Measurements from ENCODE around the gene HNRNPF.
A peak's percentile ranks its signal among the peaks of the same experiment; 100 is the strongest.

The HNRNPF gene

GRCh38 chr10:43390759-43391158 is 18.2 kb downstream of the HNRNPF start:
- no peak for TF ChIP-seq JUND (IDR thresholded peaks at IDR 0.05; ENCODE audit: low read depth)
- DNase-seq (ENCODE audit: low read depth in 1 of 2, low spot score in 1 of 2), result peak in 1 of 2 experiments; percentile 81
- in situ Hi-C loops (cut with HindIII; ENCODE audit: low pct_unique_long_range_greater_than_20kb, low sequenced_read_pairs), result no loop called here

- in situ Hi-C loops (cut with HindIII; ENCODE audit: low pct_unique_long_range_greater_than_20kb, low sequenced_read_pairs), result no loop called here
- no peak for DNase-seq (ENCODE audit: low read depth in 1 of 2, low spot score in 1 of 2)
- TF ChIP-seq JUND (IDR thresholded peaks at IDR 0.05; ENCODE audit: low read depth), result no peak
These were observed 18.7 kb downstream of the HNRNPF start for GRCh38 chr10:43390333-43390732.

GRCh38 chr10:43389867-43390266 is 19.1 kb downstream of the HNRNPF start:
- in situ Hi-C loops (cut with HindIII; ENCODE audit: low pct_unique_long_range_greater_than_20kb, low sequenced_read_pairs), result no loop called here
- no peak for TF ChIP-seq JUND (IDR thresholded peaks at IDR 0.05; ENCODE audit: low read depth)
- no peak for DNase-seq (ENCODE audit: low read depth in 1 of 2, low spot score in 1 of 2)

DNA sequence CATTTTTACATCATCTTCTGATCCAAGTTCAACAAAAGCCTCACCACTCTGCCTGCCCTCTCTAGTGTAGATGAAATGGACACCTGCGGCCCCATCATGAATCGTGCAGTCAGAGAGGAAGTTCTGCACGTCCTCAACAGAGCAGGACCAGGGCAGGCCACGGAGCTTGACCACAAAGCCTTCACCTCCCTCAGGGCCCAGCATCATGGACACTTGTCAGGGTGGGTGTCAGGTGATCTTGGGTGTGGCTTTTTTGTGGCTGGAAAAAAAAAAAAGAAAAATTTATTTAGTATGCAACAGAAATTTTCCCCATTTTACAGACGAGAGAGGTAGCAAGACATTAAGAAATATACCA is 21.3 kb downstream of the HNRNPF start:
- no peak for DNase-seq (ENCODE audit: low read depth in 1 of 2, low spot score in 1 of 2)
- in situ Hi-C loops (cut with HindIII; ENCODE audit: low pct_unique_long_range_greater_than_20kb, low sequenced_read_pairs), result no loop called here
- no peak for TF ChIP-seq JUND (IDR thresholded peaks at IDR 0.05; ENCODE audit: low read depth)

DNA sequence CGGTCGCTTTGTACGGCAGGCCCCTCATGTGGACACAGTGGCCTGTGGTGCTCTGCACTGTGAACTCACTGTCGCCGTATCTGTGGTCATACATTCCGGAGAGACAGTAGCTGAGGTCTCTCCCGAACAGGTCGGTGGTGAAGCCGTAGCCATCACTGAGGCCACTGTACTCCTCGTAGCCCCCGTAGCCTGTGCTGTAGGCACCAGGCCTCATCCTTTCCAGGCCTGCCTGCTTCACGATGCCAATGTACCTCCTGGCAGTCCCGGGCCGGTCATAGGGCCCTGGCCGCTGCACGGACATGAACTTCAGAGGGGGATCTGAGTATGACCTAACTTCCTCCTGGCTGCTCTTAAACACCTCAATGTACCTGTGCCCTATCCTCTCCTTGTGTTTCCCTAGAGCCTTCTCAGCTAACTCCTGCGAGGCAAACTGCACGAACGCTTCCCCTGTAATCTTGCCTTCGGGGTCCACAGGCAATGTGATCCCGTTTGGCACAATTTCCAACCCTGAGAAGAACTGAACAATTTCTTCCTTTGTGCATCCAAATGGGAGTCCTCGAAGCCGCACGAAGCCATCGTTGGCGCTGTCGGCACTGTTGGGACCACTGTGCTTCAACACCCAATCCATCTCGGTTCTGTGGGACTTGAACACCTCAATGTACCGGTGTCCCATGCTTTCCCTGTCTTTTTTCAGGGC is 21.9 kb downstream of the HNRNPF start:
- TF ChIP-seq JUND (IDR thresholded peaks at IDR 0.05; ENCODE audit: low read depth), result no peak
- no peak for DNase-seq (ENCODE audit: low read depth in 1 of 2, low spot score in 1 of 2)
- in situ Hi-C loops (cut with HindIII; ENCODE audit: low pct_unique_long_range_greater_than_20kb, low sequenced_read_pairs), result no loop called here

DNA sequence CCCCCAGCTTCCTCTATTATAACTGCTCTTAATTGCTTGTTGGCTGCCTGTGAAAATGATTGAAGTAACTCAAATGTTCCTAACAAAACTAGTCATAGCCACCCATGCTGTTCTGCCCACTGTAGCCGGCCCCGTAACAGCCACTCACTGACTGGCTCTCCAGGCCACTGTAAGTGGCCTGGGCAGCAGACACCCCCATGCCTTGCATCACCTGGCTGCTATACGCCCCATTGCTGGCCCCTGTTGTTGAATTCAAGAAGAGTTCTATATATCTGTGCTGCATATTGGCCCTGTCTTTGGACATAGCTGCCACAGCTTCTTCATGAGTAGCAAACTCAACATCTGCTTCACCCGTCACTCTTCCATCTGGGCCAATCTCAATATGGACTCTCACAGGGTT is 22.4 kb downstream of the HNRNPF start:
- in situ Hi-C loops (cut with HindIII; ENCODE audit: low pct_unique_long_range_greater_than_20kb, low sequenced_read_pairs), result no loop called here
- TF ChIP-seq JUND (IDR thresholded peaks at IDR 0.05; ENCODE audit: low read depth), result no peak
- DNase-seq (ENCODE audit: low read depth in 1 of 2, low spot score in 1 of 2), result no peak

GRCh38 chr10:43385412-43386004 is 23.5 kb downstream of the HNRNPF start:
- no peak for TF ChIP-seq JUND (IDR thresholded peaks at IDR 0.05; ENCODE audit: low read depth)
- DNase-seq (ENCODE audit: low read depth in 1 of 2, low spot score in 1 of 2), result no peak
- in situ Hi-C loops (cut with HindIII; ENCODE audit: low pct_unique_long_range_greater_than_20kb, low sequenced_read_pairs), result no loop called here

DNA sequence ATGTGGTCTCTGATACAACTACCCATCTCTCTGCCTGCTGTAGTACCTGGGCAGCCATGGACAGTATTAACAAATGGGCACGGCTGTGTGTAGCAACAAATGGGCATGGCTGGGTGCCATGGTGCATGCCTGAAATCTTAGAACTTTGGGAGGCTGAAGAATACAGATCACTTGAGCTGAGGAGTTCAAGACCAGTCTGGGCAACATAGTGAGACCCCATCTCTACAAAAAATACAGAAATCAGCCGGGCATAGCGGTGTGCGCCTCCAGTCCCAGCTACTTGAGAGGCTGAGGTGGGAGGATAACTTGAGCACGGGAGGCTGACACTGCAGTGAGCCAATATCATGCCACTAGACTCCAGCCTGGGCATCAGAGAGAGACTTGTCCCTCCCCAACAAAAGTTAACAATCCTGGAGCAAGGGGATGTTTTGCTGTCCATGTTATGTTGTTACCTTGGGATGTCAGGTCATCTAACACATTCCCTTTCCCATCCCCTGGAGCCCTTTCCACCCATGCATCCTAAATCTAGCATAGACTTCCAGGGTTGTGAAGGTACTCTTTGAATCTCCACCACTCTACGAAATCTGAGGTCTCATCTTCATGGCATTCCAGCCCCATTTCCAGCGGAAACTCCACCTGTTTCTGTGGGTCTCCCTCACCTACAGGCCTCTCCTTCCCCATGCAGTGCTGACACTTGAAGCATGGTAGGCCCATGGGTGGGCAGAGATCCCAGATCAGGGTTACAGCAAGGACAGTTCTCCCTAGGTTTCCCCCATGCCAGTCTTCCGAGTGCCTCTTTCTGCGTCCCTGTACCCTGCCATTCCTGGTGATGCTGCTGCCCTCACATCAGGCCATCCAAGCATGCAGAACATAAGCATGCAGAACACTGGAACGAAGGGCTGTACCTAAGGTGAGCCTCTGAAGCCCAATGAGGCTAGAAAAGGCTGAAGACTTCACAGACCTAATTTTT is 24.4 kb downstream of the HNRNPF start:
- in situ Hi-C loops (cut with HindIII; ENCODE audit: low pct_unique_long_range_greater_than_20kb, low sequenced_read_pairs), result no loop called here
- DNase-seq (ENCODE audit: low read depth in 1 of 2, low spot score in 1 of 2), result no peak
- peak; percentile 19; the same call in 1 of the 2 replicates for TF ChIP-seq JUND (IDR thresholded peaks at IDR 0.05; ENCODE audit: low read depth)

- TF ChIP-seq JUND (IDR thresholded peaks at IDR 0.05; ENCODE audit: low read depth), result 0 out of 2 replicates have a peak, but pooled peaks have one; percentile 37
- DNase-seq (ENCODE audit: low read depth in 1 of 2, low spot score in 1 of 2), result no peak
- in situ Hi-C loops (cut with HindIII; ENCODE audit: low pct_unique_long_range_greater_than_20kb, low sequenced_read_pairs), result no loop called here
These were observed 25.6 kb downstream of the HNRNPF start for GRCh38 chr10:43383204-43383971.

DNA sequence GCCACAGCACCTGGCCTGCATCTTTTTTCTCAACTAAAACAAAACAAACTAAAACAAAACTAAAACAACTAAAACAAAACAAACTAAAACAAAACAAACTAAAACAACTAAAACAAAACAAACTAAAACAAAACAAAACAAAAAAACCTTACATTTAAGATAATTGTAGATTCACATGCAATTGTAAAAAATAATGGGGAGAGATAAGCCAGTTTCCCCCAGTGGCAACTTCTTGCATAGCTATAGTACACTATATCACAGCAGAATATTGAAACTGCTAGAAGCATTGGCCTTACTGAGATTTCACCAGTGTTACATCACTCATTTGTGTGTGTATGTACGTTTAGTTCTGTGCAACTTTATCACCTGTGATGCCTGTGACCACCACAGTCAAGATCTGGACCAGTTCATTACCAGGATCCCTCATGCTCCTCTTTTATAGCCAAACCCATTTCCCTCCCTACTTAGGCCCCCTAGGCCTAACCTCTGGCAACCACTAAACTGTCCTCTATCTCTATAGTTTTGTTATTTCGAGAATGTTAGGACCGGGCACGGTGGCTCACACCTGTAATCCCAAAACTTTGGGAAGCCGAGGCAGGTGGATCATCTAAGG is 28.3 kb downstream of the HNRNPF start:
- in situ Hi-C loops (cut with HindIII; ENCODE audit: low pct_unique_long_range_greater_than_20kb, low sequenced_read_pairs), result no loop called here
- TF ChIP-seq JUND (IDR thresholded peaks at IDR 0.05; ENCODE audit: low read depth), result no peak
- DNase-seq (ENCODE audit: low read depth in 1 of 2, low spot score in 1 of 2), result no peak

DNA sequence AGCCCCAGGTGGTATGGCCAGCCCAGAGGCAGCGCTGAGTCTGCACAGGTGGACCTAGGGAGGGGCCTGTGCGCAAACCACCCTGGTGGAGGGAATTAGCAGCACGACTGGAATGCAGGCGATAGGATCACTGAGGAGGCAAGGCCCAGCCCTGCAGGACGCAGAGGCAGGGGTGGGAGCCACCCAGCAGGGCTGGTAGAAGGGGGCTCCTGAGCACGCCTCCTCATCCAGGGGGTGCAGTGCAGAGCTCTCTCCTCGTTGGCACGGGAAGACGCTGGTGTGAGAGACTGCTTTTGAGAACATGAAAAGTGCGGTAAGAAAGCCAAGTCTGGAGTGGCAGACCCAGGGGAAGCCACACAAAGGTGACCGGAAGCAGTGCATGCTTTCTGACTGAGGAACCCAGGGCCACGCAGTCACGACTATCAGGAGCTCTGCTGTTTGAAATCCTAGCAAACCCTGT is 31.5 kb downstream of the HNRNPF start:
- peak in 1 of 2 experiments; percentile 79 for DNase-seq (ENCODE audit: low read depth in 1 of 2, low spot score in 1 of 2)
- no peak for TF ChIP-seq JUND (IDR thresholded peaks at IDR 0.05; ENCODE audit: low read depth)
- in situ Hi-C loops (cut with HindIII; ENCODE audit: low pct_unique_long_range_greater_than_20kb, low sequenced_read_pairs), result no loop called here
